Measurements from ENCODE around the gene TMED8. TPM values are rescaled to one million over a fixed set of nuclear protein-coding genes. Genes with fewer than 3 reads are reported as not detected.

The TMED8 gene
- total RNA-seq, 6 experiments from 2014 or later, result 5.7 to 7.0 (median 6.6) TPM

- DNase-seq, result no peak
- Mint-ChIP-seq H3K9me3 (no peaks in the 10 kb centered on the region), H3K27me3 (ENCODE audit: insufficient read depth) (peaks cover 4% of the 10 kb centered on the region), H3K36me3 (ENCODE audit: low read depth) (no peaks in the 10 kb centered on the region), H3K27ac (no peak overlapping the region), H3K4me1 (ENCODE audit: low read depth) (peaks cover 6% of the 10 kb centered on the region), H3K4me3 (no peak overlapping the region)
- no peak for TF ChIP-seq CTCF (IDR thresholded peaks at IDR 0.05)
Measured at GRCh38 chr14:77327111-77327510, 49.8 kb downstream of the TMED8 start.

- Mint-ChIP-seq H3K36me3 (ENCODE audit: low read depth) (no peaks in the 10 kb centered on the region), H3K9me3 (no peaks in the 10 kb centered on the region), H3K27ac (no peak overlapping the region), H3K4me1 (ENCODE audit: low read depth) (peaks cover 12% of the 10 kb centered on the region), H3K27me3 (ENCODE audit: insufficient read depth) (peaks cover 4% of the 10 kb centered on the region; the same call in 1 of the 2 replicates), H3K4me3 (no peak overlapping the region)
- TF ChIP-seq CTCF (IDR thresholded peaks at IDR 0.05), result no peak
- DNase-seq, result no peak
Measured at GRCh38 chr14:77325746-77326094, 51.2 kb downstream of the TMED8 start.

GRCh38 chr14:77324816-77325745, 51.8 kb downstream of the TMED8 start:
- Mint-ChIP-seq H3K9me3 (no peaks in the 10 kb centered on the region), H3K4me1 (ENCODE audit: low read depth) (peaks cover 13% of the 10 kb centered on the region), H3K27me3 (ENCODE audit: insufficient read depth) (peaks cover 5% of the 10 kb centered on the region), H3K27ac (no peak overlapping the region), H3K4me3 (no peak overlapping the region), H3K36me3 (ENCODE audit: low read depth) (no peaks in the 10 kb centered on the region)
- DNase-seq, result no peak
- no peak for TF ChIP-seq CTCF (IDR thresholded peaks at IDR 0.05)

GRCh38 chr14:77324289-77324688, 52.6 kb downstream of the TMED8 start:
- peaks cover 21% of the 10 kb centered on the region for H3K4me1 Mint-ChIP-seq (ENCODE audit: low read depth)
- H3K27me3 Mint-ChIP-seq (ENCODE audit: insufficient read depth), result peaks cover 2% of the 10 kb centered on the region; the same call in 1 of the 2 replicates
- H3K4me3 Mint-ChIP-seq, result no peak overlapping the region
- TF ChIP-seq CTCF (IDR thresholded peaks at IDR 0.05), result no peak
- H3K36me3 Mint-ChIP-seq (ENCODE audit: low read depth), result no peaks in the 10 kb centered on the region
- DNase-seq, result no peak
- H3K9me3 Mint-ChIP-seq, result no peaks in the 10 kb centered on the region
- no peak overlapping the region for H3K27ac Mint-ChIP-seq

- Mint-ChIP-seq H3K4me1 (ENCODE audit: low read depth) (peaks cover 26% of the 10 kb centered on the region), H3K27ac (no peak overlapping the region), H3K9me3 (no peaks in the 10 kb centered on the region), H3K36me3 (ENCODE audit: low read depth) (no peaks in the 10 kb centered on the region), H3K27me3 (ENCODE audit: insufficient read depth) (peaks cover 2% of the 10 kb centered on the region; the same call in 1 of the 2 replicates), H3K4me3 (no peak overlapping the region)
- DNase-seq, result no peak
- TF ChIP-seq CTCF (IDR thresholded peaks at IDR 0.05), result no peak
Measured at GRCh38 chr14:77323571-77323970, 53.3 kb downstream of the TMED8 start.

Data from HFFc6 (cell line).